Epithelial cell of esophagus (primary cell): ENCODE data around the gene OLFML3.
"Not testable (repeated sequence)": the region's sequence is repeated elsewhere in the genome, so short reads cannot be mapped to it uniquely, and the experiment has no call there.

Experiments used
- DNase-seq: peaks from one replicate; pipeline ENCODE4 v3.0.0; 2010; ENCODE audit warnings: low read depth
- H3K4me3 ChIP-seq: 2 replicates; pipeline ENCODE4 v1.5.1; 2011; ENCODE audit warnings: mild to moderate bottlenecking, low read length, control low read depth
- TF ChIP-seq, protein P1 (sequence below): IDR thresholded peaks from 2 replicates; pipeline ENCODE4 v1.5.1; 2011; ENCODE audit warnings: low read depth, mild to moderate bottlenecking, low read length, control low read depth, inconsistent platforms; ENCODE audit not compliant: insufficient read depth; ENCODE audit errors: missing control alignments

OLFML3 gene

GRCh38 chr1:113943028-113943811 lies 36.1 kb upstream of the OLFML3 start:
- TF ChIP-seq, protein P1, sequence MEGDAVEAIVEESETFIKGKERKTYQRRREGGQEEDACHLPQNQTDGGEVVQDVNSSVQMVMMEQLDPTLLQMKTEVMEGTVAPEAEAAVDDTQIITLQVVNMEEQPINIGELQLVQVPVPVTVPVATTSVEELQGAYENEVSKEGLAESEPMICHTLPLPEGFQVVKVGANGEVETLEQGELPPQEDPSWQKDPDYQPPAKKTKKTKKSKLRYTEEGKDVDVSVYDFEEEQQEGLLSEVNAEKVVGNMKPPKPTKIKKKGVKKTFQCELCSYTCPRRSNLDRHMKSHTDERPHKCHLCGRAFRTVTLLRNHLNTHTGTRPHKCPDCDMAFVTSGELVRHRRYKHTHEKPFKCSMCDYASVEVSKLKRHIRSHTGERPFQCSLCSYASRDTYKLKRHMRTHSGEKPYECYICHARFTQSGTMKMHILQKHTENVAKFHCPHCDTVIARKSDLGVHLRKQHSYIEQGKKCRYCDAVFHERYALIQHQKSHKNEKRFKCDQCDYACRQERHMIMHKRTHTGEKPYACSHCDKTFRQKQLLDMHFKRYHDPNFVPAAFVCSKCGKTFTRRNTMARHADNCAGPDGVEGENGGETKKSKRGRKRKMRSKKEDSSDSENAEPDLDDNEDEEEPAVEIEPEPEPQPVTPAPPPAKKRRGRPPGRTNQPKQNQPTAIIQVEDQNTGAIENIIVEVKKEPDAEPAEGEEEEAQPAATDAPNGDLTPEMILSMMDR = no peak
- H3K4me3 ChIP-seq = no peak overlapping the region
- DNase-seq = no peak

GRCh38 chr1:113945329-113945728 lies 33.9 kb upstream of the OLFML3 start:
- H3K4me3 ChIP-seq = no peak overlapping the region
- TF ChIP-seq, protein P1 = no peak
- no peak for DNase-seq

DNA sequence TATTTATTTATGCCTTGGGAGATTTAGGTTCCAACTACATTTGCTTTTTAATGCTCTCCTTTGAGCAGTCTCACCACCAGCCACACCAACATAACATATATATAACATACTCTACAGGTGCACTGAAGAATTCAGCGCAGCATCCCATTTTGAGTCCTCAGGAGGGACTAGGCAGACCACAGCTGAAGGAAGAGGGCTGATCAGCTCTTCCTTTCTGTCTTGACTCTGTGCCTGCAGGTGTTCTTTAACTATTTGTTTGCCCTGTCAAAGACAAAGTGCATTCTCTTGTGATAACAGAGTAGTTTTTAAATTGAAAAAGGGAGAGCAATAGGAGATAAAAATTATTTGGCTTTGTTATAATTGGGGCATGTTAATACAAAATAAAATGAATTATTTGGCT lies 33.2 kb upstream of the OLFML3 start:
- DNase-seq = no peak
- H3K4me3 ChIP-seq = no peak overlapping the region
- TF ChIP-seq, protein P1 = no peak

DNA sequence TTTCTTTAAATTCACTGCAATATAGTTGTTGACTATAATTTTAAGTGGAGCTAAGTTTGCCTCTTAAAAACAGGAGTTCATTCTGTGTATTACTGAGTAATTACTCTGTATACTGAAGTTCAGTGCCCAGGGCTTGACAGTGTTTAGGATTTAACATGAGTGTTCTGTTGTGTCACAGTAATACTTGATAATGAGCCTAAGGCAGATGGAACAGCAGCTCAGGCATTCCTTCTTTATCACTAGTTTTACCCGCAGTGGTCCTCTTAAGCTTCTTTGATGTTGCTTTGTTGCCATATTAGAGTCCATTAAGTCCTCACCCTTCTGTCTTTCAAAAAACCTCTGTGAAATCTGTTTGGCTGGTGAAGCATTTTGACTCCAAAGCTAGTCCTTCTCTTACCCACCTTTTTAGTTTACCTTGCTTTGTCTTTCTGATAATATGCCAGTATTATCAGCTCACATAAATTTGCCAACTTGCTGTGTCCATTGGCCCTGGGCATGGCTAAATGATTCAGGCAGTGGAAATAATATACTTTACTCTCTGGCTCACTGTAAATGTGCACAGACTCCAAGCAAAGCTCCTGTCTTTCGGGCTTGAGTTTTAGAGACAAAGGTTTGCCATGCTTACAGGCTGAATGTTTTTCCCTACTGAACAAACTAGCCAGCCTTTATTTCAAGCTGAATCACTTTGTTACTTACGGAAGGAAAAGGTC lies 32.4 kb upstream of the OLFML3 start:
- no peak overlapping the region for H3K4me3 ChIP-seq
- TF ChIP-seq, protein P1 = no peak

GRCh38 chr1:113947388-113948107 lies 31.7 kb upstream of the OLFML3 start:
- DNase-seq = no peak
- H3K4me3 ChIP-seq = no peak overlapping the region
- TF ChIP-seq, protein P1 = no peak

More for the DNA sequence above, 32.4 kb upstream of the OLFML3 start:
- DNase-seq = no peak

DNA sequence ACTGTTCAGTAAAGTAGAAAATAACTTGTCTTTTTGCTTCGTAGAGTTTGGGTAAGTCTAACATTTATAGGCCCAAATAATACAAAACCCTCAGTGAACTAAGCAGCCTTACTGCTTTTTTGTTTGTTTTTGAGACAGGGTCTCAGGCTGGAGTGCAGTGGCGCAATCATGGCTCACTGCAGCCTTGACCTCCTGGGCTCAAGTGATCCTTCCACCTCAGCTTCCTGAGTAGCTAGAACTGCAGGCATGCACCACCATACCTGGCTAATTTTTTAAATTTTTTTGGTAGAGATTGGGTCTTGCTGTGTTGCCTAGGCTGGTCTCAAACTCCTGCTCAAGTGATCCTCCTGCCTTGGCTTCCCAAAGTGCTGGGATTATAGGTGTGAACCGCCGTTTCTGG lies 31.1 kb upstream of the OLFML3 start:
- DNase-seq = not testable (repeated sequence)

GRCh38 chr1:113949007-113949406 lies 30.3 kb upstream of the OLFML3 start:
- TF ChIP-seq, protein P1 = peak; percentile 30
- no peak for DNase-seq
- H3K4me3 ChIP-seq = no peak overlapping the region

More for the DNA sequence above, 31.1 kb upstream of the OLFML3 start:
- H3K4me3 ChIP-seq = not testable (repeated sequence)
